DMS 273 (cell line): ENCODE data around the gene CHRNB1.

ENCODE experiments used
- DNase-seq: peaks from one replicate; lab custom pipeline; 2025; ENCODE audit not compliant: unreplicated experiment; lab: John Stamatoyannopoulos, UW

Gene CHRNB1, protein sequence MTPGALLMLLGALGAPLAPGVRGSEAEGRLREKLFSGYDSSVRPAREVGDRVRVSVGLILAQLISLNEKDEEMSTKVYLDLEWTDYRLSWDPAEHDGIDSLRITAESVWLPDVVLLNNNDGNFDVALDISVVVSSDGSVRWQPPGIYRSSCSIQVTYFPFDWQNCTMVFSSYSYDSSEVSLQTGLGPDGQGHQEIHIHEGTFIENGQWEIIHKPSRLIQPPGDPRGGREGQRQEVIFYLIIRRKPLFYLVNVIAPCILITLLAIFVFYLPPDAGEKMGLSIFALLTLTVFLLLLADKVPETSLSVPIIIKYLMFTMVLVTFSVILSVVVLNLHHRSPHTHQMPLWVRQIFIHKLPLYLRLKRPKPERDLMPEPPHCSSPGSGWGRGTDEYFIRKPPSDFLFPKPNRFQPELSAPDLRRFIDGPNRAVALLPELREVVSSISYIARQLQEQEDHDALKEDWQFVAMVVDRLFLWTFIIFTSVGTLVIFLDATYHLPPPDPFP

GRCh38 chr17:7444682-7445618 lies at the start of gene CHRNB1:
TSS of gene CHRNB1 (plus strand) at chr17:7445061. CDS start at chr17:7445128, 67 bp downstream.
- DNase-seq: peak; percentile 49

GRCh38 chr17:7396147-7396546 lies 48.7 kb upstream of the CHRNB1 start:
- no peak for DNase-seq

- DNase-seq: no peak
Observed at GRCh38 chr17:7398612-7399011, 46.2 kb upstream of the CHRNB1 start.

GRCh38 chr17:7403043-7403726 lies 41.7 kb upstream of the CHRNB1 start:
- peak; percentile 70 for DNase-seq

DNA sequence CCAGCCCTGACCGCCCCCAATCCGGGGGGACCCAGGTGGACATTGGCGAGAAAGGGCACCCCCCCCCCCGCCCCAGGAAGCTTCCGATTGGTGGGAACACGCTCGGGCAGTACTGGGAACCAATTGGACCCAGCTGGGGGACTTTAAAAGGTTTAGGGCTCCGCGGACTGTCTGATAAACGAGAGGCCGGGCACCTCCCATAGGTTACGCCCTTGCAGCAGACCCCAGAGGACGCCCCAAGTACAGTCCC lies 41.2 kb upstream of the CHRNB1 start:
- DNase-seq: peak; percentile 80

- DNase-seq: peak; percentile 98
Observed at GRCh38 chr17:7403977-7404736, 40.7 kb upstream of the CHRNB1 start, which contains the start of gene TMEM256. TSS of gene TMEM256 (minus strand) at chr17:7404097. CDS start at chr17:7404084, 13 bp downstream.

- peak; percentile 60 for DNase-seq
Observed at GRCh38 chr17:7404737-7405349, 40.0 kb upstream of the CHRNB1 start.

GRCh38 chr17:7405350-7406234 lies 39.3 kb upstream of the CHRNB1 start:
- no peak for DNase-seq

- no peak for DNase-seq
Observed at GRCh38 chr17:7406235-7406825, 38.5 kb upstream of the CHRNB1 start.

DNA sequence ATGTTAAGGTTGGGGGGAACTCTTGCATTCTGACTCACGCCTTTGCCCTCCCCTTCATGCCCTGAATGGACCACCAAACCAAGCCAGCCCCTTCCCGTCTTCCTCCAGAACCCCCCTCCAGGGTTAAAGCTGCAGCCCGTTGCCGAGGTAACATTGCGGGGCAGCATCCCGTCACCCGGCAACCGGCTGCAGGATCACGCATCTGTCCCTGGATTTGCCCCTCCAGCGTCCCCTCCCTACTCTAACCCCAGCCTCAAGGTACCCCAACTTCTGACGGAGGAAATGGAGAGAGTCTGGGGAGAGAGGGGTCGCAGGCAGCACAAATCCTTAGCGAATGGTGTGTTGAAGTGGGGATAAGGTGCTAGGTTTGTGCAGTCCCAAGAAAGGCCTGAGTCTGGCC lies 37.8 kb upstream of the CHRNB1 start:
- DNase-seq: no peak

GRCh38 chr17:7407485-7408251 lies 37.2 kb upstream of the CHRNB1 start, which contains the start of gene NLGN2:
TSS of gene NLGN2 (plus strand) at chr17:7407845. CDS start at chr17:7408256, 411 bp downstream.
- no peak for DNase-seq

- DNase-seq: no peak
Observed at GRCh38 chr17:7408252-7408727, 36.6 kb upstream of the CHRNB1 start.

GRCh38 chr17:7408863-7409262 lies 36.0 kb upstream of the CHRNB1 start:
- no peak for DNase-seq

DNA sequence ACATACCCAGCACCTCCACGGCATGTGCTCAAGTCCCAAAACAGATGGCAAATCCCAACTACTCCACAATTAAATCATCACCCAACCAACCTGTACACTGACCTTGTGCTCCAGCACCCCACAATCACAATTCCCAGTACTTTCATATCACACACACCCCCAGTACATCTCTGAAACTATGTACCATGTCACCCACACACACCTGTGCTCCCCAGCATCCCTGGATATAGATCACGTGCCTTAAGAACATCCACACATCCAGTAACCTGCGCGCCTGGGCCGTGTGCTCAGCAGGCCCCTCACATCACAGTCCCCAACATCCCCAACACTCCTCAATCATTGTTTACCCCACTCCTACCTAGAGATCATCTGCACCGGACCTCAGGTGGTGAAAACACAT lies 35.1 kb upstream of the CHRNB1 start:
- no peak for DNase-seq

DNA sequence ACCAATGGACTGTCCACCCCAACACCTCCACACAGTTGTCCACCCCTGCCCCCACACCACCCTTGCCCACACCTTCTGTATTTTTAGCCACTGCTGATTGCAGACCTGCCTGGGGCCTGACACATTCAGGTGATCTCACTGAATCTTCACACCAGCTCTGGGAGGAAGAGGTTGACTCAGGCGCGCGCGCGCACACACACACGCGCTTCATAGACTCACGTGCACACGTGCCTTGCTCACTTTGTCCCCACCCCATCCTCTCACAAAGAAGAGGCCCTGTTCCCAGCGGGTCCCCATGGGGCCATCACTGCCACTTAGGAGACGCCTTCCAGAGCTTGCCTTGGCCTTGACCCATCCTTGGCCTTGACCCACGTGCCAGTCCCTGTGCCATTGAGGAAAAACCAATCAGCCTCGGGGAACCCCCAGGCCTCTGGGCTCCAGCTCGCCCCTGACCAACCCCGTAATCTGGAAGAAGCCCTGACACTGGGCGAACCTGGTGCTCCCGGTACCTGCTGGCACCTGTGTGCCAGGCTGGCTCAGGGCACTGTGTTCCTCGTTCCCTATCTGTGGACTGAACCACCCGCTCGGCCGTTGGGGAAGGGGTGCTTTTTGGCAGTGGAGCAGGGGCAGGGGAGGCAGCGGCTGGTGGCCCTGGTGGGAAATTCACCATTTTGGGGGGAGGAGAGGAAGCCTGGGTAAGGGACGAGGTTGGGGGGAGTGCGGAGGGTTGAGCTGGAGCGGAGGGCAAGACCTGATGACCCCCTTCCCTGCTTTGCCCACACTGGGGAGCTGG lies 34.0 kb upstream of the CHRNB1 start:
- no peak for DNase-seq

DNA sequence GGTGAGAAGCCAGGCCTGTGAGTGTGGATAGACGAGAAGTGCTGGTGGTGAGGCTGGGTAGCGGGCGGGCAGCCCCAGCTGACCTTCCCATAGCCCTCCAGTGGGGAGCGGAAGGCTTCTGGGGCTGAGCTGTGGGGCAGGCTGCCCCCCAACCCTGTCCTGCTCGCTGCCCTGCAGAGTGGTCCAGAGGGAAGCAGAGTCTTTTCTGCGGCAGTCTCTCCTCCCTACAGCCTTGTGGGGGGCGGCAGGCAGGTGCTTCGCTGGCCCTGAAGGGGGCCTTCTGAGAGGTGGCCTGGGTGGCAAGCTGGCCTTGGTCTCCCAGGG lies 33.5 kb upstream of the CHRNB1 start:
- no peak for DNase-seq

DNA sequence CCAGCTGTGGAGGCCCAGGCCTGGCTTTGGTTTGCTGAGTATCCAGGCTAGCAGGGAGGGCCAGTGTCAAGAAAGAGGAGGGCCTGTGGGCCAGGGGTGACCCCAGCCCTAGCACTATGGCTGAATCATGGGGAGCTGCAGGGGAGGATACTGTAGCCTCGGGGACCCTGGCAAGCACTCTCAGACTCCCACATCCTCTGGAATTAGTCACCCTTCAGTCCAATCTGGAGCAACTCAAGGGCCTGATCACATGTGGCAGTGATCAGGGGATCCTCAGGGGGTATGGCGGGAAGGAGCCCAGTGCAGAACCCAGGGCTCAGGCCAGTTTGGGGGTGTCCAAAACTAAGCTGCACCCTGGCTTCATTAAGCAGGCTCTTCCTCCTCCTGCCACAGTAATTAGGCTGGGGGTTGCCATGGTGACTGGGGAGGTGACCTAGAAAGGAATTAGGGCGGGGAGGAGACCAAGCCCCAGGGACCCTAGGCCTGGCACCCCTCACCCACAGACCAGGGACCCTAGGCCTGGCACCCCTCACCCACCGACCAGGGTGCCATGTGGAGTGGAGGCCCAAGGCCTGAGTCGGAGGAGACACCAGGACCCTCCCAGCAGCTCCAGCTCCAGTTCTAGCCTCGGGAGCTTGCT lies 31.4 kb upstream of the CHRNB1 start:
- peak; percentile 19 for DNase-seq
